ENCODE results near the gene PLIN1.

DNA sequence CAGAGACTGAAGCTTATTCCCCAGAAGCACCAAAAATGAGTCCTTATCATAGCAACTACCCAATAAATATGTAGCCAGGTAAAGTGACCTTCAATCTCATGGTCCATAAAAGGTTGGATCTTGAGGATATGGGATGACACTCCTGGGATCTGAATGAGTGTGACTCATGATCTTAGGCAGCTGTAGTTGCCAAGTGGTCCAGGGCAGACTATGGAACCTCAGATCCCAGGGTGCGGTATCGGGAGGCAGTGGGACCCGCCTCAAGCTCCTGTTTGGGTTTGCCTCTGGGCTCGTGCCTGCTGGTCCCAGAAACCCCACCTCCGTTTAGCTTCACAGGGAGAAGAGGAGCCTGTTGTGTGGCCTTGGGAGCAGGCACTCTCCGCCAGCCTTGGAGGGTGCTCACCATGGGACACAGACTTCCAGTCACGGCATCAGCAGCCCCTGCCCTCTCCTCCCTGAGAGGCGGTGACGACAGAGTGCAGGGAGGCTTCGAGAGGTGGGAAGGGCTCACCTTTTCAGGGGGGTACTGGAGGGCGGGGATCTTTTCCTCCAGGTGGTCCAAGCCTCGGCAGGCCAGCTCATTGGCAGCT is 8.1 kb downstream of the PLIN1 start:
- TF ChIP-seq SUZ12 (IDR thresholded peaks at IDR 0.05) (no peak), NFRKB (IDR thresholded peaks at IDR 0.05) (no peak), FOXM1 (IDR thresholded peaks at IDR 0.05; ENCODE audit: borderline replicate concordance) (no peak)

Data from HEK293T (cell line).